Measurements from ENCODE around the gene PFDN2. TPM values are rescaled to one million over a fixed set of nuclear protein-coding genes. Genes with fewer than 3 reads are reported as not detected.

The PFDN2 gene
- total RNA-seq, 1 experiment from 2014 or later: 98.6 TPM

GRCh38 chr1:161157867-161158266 lies 40.0 kb upstream of the PFDN2 start:
- in situ Hi-C loops (cut with HindIII; ENCODE audit: low pct_unique_long_range_greater_than_20kb, low sequenced_read_pairs): no loop called here

GRCh38 chr1:161153682-161154337 lies 36.0 kb upstream of the PFDN2 start, which contains the start of gene UFC1:
UFC1 (plus strand) TSS chr1:161153978; CDS start chr1:161153998, 20 bp downstream.
- H3K9me3 ChIP-seq (ENCODE audit: control insufficient read depth, insufficient read depth, low read depth, low read length): no peaks in the 10 kb centered on the region
- H3K27ac ChIP-seq (ENCODE audit: low read length): peak within 1 kb of the TSS; percentile 99
- H3K27me3 ChIP-seq (ENCODE audit: control insufficient read depth, insufficient read depth, low read length): no peaks in the 10 kb centered on the region
- DNase-seq (ENCODE audit: low read depth, low spot score) (peak; percentile 85), ATAC-seq (peak; percentile 94)
- H3K36me3 ChIP-seq (ENCODE audit: control insufficient read depth, insufficient read depth, low read length): peaks cover 12% of the 10 kb centered on the region
- TF ChIP-seq SIN3A (IDR thresholded peaks at IDR 0.05; ENCODE audit: borderline replicate concordance, insufficient read depth, low read depth, low read length) (peak; percentile 81; the same call in 1 of the 2 replicates), POLR2AphosphoS5 (IDR thresholded peaks at IDR 0.05; ENCODE audit: low read depth, low read length) (peak; percentile 94), TCF7L2 (IDR thresholded peaks at IDR 0.05; ENCODE audit: low read depth, low read length) (no peak)
- H3K4me3 ChIP-seq (ENCODE audit: low read depth in 2 of 2, low read length in 2 of 2): peak within 1 kb of the TSS; percentile 83 to 98
- in situ Hi-C loops (cut with HindIII; ENCODE audit: low pct_unique_long_range_greater_than_20kb, low sequenced_read_pairs): no loop called here
- BruUV-seq (replicated peaks): TSS peak; percentile 96
- POLR2A ChIA-PET: interaction anchor here (0.9 to 2.1 kb wide), 4 partner anchors 12 to 36 kb away, joined by 3 to 5 read pairs (median 4); partner anchors contain the start of genes B4GALT3, NIT1, PFDN2 and PPOX
- intact Hi-C loops (cut with micrococcal nuclease; ENCODE audit: unreplicated experiment): no loop called here
- CTCF ChIA-PET: interaction anchor here (0.6 kb wide), 1 partner anchor 59 kb away, joined by 4 read pairs; no protein-coding TSS in a partner anchor
- H3K4me1 ChIP-seq (ENCODE audit: control insufficient read depth, insufficient read depth, low read length): peaks cover 20% of the 10 kb centered on the region

More at GRCh38 chr1:161157867-161158266, 40.0 kb upstream of the PFDN2 start:
- H3K27ac ChIP-seq (ENCODE audit: low read length): no peak overlapping the region; the same call in 1 of the 2 replicates
- ATAC-seq (no peak), DNase-seq (ENCODE audit: low read depth, low spot score) (no peak)
- H3K27me3 ChIP-seq (ENCODE audit: control insufficient read depth, insufficient read depth, low read length): no peaks in the 10 kb centered on the region
- H3K9me3 ChIP-seq (ENCODE audit: control insufficient read depth, insufficient read depth, low read depth, low read length): no peaks in the 10 kb centered on the region
- peaks cover 16% of the 10 kb centered on the region for H3K36me3 ChIP-seq (ENCODE audit: control insufficient read depth, insufficient read depth, low read length)
- intact Hi-C loops (cut with micrococcal nuclease; ENCODE audit: unreplicated experiment): no loop called here
- no peak for TF ChIP-seq SIN3A (IDR thresholded peaks at IDR 0.05; ENCODE audit: borderline replicate concordance, insufficient read depth, low read depth, low read length)
- no TSS peak for BruUV-seq (replicated peaks)
- peaks cover 22% of the 10 kb centered on the region for H3K4me1 ChIP-seq (ENCODE audit: control insufficient read depth, insufficient read depth, low read length)
- POLR2A ChIA-PET: interaction anchor here (0.5 to 0.7 kb wide), 2 partner anchors 18 to 36 kb away, joined by 3 to 6 read pairs; no protein-coding TSS in a partner anchor
- H3K4me3 ChIP-seq (ENCODE audit: low read depth in 2 of 2, low read length in 2 of 2): no peak overlapping the region
- CTCF ChIA-PET: no interaction called here

- no peak for DNase-seq (ENCODE audit: low read depth, low spot score)
- Histone ChIP-seq H3K4me1 (ENCODE audit: control insufficient read depth, insufficient read depth, low read length) (peaks cover 14% of the 10 kb centered on the region), H3K27me3 (ENCODE audit: control insufficient read depth, insufficient read depth, low read length) (no peaks in the 10 kb centered on the region), H3K9me3 (ENCODE audit: control insufficient read depth, insufficient read depth, low read depth, low read length) (no peaks in the 10 kb centered on the region), H3K4me3 (ENCODE audit: low read depth in 2 of 2, low read length in 2 of 2) (peak overlapping the region; percentile 83 to 98), H3K27ac (ENCODE audit: low read length) (peak overlapping the region; percentile 99), H3K36me3 (ENCODE audit: control insufficient read depth, insufficient read depth, low read length) (peaks cover 12% of the 10 kb centered on the region)
- POLR2A ChIA-PET: interaction anchor here (0.9 to 1.3 kb wide), 3 partner anchors 13 to 36 kb away, joined by 3 to 4 read pairs (median 3); partner anchors contain the start of genes NIT1, PFDN2 and PPOX
- CTCF ChIA-PET: no interaction called here
- peak; percentile 44 for ATAC-seq
- in situ Hi-C loops (cut with HindIII; ENCODE audit: low pct_unique_long_range_greater_than_20kb, low sequenced_read_pairs): no loop called here
- intact Hi-C loops (cut with micrococcal nuclease; ENCODE audit: unreplicated experiment): no loop called here
- BruUV-seq (replicated peaks): no TSS peak
- TF ChIP-seq POLR2AphosphoS5 (IDR thresholded peaks at IDR 0.05; ENCODE audit: low read depth, low read length) (no peak), CTCF (IDR thresholded peaks at IDR 0.05) (no peak), SIN3A (IDR thresholded peaks at IDR 0.05; ENCODE audit: borderline replicate concordance, insufficient read depth, low read depth, low read length) (no peak), TCF7L2 (IDR thresholded peaks at IDR 0.05; ENCODE audit: low read depth, low read length) (no peak), REST (IDR thresholded peaks at IDR 0.05; ENCODE audit: insufficient read depth in 1 of 2, low read depth in 2 of 2, low read length in 1 of 2) (no peak)
These were observed 35.3 kb upstream of the PFDN2 start for GRCh38 chr1:161153176-161153575.
